Stimulated activated CD8-positive, alpha-beta memory T cell treated with anti-CD3 and anti-CD28 coated beads, Interleukin-7, amount 100 ng/mL, for 1 hour (primary cell): ENCODE results near the gene RNH1.

Source experiments
- DNase-seq, 2 donors: peaks; one replicate each; pipeline ENCODE4 v3.0.0-alpha.2; 2020; ENCODE audit warnings: low read depth in 2 of 2

The RNH1 gene

DNA sequence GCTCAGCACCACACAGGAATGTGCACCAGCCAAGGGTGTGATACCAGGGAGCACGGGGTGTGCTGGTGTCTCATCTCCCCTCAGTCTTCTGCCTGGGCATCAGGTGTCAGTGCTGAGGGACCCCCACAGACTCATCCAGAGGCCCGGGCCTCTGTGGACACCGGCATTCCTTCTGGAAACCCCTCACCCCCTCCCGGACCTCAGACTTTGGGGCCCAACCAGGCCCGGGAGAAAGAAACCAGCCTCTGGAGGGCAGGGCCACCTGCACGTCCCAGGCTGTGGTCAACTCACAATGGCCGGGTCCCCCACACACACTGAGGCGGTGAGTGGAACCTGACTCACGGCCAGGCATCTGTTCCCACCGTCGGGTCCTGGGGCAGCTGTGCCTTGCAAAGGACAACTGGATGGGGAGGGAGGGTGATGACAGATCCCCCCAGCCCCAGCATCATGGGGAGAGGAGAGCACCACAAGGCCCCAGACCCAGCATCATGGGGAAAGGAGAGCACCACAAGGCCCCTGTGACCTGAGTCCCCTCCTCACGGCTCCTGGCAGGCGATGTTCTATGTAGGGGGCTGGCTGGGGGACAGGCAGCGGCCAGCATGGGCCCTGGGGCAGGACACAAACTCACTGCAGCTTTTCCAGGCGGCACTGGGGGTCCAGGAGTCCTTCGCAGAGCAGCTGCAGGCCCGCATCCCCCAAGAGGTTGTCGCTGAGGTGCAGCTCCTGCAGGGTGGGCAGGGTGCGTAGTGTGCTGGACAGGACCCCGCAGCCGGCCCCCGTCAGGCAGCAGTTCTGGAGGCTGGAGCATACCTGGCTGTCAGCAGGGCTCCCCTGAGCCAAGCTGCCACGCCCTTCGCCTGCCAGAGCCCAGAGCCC lies 7.6 kb downstream of the RNH1 start:
- no peak for DNase-seq

DNA sequence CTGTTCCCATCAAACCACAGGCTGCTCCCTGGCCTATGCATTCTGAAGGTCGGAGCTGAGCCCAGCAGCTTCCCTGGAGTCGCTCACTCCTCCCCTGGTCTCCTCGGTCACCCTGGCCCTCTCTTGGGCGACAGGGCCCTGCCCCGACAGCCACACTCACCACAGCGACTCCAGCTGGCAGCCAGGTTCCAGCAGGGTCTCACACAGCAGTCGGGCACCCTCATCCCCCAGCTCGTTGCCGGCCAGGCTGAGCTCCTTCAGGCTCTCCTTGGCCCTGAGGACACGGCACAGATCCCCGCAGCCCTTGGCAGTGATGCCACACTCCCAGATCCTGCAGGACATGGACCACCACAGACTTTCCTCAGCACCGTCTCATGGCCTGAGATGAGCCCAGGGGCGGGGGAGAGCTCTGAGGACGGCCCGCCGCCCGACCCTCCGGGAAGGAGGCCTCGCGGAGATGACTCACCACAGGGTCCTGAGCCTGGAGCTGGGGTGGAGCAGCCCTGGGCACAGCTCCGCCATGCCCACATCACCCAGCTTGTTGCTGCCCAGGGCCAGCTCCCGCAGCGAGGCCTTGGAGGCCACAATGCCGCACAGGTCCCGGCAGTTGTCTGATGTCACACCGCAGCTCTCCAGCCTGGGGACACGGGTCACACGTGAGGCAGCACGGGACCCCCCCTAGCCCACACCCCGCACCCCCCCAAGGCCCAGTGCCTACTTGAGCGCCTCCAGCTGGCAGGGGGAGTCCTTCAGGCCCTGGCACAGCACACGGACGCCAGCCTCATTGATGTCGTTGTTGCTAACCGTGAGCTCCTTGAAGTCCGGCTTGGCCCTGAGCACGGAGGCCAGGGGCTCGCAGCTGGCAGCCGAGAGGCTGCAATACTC lies 8.5 kb downstream of the RNH1 start:
- no peak for DNase-seq

DNA sequence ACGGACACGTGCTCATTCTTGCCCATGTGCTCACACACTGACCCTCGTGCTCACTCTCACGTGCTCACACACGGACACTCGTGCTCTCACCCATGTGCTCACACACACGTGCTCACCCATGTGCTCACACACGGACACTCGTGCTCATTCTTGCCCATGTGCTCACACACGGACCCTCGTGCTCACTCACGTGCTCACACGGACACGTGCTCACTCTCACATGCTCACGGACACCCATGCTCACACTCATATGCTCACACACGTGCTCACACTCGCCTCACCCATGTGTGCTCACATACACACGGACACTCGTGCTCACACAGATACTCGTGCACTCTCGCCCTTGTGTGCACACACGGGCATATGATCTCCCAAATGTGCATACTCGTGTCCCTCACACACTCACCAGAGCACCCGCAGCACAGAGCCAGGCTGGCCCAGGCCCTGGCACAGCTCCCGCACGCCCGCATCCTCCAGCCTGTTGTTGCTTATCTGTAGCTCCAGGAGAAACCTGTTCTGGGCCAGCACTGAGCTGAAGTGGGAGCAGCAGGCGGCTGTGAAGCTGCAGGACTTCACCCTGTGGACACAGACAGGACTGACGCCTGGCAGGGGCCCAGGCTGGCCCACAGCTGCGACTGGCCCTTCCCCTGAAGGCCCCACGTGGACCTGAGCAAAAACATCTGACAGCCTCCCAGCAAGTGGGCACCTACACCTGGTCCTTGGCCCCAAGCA lies 9.3 kb downstream of the RNH1 start:
- DNase-seq: no peak

DNA sequence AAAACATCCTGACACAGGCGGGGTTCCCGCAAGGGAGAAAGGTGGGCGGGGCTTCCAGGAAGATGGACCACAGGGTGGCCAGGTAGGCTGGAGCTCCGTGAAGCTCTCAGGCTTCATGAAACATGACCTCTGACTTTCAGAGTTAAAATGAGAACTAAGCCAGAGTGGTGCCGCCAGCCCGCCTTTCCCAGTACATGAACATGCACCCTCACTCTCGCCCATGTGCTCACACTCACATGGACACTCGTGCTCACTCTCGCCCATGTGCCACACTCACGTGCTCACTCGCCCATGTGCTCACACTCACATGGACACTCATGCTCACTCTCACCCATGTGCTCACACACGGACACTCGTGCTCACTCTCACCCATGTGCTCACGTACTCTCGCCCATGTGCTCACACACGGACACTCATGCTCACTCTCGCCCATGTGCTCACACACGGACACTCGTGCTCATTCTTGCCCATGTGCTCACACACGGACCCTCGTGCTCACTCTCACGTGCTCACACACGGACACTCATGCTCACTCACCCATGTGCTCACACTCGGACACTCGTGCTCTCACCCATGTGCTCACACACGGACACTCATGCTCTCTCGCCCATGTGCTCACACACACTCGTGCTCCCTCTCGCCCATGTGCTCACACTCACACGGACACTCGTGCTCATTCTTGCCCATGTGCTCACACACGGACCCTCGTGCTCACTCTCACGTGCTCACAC lies 10.0 kb downstream of the RNH1 start:
- DNase-seq: no peak

DNA sequence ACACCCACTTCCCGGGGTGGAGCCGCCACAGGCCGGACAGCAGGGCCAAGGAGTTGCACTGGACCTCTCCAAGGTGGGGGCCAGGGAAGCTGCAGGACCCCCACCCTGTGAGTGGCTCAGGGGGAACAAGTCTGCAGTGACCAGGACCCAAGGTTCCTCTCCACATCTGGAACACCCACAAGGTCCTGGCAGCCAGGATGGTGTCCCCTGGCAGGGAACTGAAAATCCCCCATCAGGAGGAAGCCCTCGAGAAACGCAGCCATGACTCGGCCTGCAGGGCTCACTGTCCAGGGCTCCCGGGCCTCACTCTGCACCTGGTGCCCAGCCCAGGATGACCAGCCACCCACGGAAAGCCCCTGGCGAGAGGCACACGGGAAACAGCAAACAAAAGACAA lies 11.5 kb downstream of the RNH1 start:
- no peak for DNase-seq

DNA sequence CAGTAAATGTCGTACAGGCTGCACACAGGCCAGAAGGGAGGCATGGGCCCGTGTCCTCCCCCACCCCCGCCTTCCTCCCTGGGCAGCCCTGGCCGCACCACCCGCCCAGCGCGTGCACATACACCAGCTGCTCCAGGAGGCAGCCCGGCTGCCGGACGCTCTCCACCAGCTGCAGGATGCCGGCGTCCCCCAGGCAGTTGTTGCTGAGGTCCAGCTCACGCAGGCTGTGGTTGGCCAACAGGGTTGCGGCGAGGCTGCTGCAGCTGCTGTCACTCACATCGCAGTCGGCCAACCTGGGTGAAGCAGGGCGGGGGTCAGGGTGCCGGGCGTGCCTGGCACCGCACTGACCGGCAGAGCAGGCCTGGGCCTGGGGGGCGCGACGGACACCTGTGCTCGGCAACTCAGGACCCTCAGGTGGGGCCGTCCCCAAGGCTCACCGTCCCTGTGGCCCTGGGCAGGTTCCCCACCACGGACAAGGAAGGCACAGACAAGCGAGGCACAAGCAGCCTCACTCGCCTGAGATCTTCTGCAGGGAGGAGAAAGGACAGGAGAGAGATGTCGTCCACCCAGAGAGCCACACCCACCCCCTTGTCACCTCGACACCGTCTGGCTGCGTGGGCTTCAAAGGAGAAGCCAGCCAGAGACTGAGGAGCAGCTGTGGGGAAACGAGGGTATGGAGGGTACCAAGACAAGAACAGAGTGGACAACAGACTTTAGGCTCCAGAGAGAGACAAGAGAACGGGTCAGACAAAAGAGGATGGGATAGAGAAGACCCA lies 12.1 kb downstream of the RNH1 start:
- DNase-seq: no peak

DNA sequence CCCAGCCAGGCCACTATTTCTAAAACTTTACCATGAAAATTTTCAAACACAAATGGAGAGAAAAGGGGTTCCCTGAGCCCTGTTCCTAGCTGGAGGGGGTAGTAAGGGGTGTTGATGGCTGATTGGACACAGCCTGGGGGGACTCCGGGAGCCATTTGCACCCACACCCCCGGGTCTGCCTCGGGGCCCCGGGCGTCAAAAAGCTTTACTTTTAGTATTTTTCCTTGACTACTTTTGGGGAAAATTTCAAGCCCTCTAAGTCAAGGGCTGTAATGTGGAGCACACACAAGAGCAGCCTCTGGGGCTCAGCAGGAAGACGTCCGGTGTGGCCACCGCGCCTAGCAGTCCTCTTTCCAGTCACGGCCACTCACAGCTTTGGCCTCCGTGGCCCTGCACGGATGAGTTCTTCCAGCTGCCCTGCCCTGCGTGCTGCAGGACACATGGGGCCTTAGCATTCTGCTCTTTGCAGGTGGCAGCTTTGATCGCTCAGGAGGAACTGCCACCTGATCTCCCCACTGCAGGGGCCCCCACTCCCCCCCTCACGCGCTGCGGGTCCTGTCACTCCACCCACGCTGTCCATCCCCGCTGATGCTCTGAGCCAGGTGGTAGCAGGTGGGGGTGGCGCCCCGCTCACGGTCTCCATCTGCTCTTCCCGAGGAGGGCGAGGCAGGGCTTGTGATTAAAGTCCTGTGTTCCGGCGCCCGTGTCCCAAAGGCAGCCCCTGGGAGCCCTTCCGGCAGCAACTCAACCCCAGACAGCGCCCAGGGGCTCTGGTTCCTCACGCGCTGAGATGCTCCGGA lies 14.4 kb downstream of the RNH1 start:
- DNase-seq: no peak

DNA sequence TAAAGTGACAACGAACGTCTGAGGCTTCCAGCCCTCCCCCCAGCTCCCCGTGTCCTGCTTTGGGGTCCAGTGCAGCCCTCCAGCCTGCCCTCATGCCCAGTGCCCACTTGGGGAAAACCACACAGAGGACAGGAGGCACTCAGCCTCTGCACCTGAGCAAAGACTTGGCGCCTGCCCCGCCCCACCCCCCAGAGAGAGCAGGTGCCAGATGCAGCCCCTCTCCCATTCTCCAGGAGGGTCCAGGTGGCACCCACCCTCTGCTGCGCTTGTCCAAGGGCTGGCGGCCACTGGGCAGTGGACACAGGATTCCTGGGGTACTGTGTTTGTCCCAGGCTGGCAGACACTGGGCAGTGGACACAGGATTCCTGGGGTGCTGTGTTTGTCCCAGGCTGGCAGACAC lies 15.7 kb downstream of the RNH1 start:
- DNase-seq: no peak

DNA sequence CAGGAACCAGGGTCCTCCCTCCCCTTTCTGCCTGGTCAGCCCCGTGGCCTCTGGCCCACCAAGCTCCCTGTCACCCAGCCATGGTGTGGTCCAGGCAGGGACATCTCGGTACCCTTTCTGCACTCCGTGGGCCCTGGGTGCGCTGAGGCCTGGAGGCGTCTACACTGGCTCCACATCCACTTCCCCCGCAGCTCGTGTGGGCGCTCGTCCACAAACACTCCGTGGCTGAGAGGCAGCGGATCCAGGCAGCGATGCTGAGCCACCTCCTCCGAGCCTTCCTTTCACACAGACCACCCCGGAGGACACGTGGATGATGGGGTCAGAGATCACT lies 16.1 kb downstream of the RNH1 start:
- DNase-seq: no peak

DNA sequence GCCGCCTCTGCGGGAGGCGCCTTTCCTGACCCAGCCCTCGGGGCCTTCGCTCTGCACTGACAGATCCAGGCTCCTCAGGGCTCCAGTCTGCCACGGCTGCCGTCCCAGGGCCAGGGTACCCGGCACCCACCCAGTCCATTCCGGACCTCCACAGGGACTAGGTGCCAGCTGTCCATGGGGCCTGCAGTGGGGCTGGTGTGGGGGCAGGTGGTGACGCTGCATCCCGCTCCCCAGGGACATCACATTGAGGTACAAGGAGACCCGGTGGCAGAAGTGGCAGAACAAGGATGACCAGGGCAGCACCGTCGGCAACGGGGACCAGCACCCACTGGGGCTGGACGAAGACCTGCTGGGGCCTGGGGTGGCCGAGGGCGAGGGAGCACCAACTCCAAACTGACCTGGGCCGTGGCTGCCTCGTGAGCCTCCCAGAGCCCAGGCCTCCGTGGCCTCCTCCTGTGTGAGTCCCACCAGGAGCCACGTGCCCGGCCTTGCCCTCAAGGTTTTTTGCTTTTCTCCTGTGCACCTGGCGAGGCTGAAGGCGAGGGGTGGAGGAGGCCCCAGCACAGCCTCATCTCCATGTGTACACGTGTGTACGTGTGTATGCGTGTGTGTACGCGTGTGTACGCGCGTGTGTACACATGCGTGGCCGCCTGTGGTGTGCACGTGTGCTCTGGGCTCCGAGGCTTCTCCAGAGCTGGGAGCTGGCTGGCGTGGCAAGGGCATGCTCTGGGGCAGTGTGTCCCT lies 16.7 kb downstream of the RNH1 start:
- DNase-seq: no peak

DNA sequence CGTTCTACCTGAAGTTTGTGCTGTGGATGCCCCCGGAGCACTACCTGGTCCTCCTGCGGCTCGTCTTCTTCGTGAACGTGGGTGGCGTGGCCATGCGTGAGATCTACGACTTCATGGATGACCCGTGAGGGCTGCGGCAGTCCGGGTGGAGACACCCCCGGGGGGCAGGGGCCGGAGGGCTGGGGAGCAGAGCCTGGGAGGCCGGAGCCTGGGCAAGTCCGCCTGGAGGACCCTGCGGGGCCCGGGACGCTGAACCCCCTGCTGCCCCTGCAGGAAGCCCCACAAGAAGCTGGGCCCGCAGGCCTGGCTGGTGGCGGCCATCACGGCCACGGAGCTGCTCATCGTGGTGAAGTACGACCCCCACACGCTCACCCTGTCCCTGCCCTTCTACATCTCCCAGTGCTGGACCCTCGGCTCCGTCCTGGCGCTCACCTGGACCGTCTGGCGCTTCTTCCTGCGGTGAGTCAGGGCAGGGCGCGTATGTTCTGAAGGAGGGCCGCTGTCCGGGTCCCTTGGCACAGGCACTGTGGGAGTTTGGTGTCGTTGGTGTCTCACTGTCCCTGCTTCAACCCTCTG lies 17.3 kb downstream of the RNH1 start:
- DNase-seq: no peak

DNA sequence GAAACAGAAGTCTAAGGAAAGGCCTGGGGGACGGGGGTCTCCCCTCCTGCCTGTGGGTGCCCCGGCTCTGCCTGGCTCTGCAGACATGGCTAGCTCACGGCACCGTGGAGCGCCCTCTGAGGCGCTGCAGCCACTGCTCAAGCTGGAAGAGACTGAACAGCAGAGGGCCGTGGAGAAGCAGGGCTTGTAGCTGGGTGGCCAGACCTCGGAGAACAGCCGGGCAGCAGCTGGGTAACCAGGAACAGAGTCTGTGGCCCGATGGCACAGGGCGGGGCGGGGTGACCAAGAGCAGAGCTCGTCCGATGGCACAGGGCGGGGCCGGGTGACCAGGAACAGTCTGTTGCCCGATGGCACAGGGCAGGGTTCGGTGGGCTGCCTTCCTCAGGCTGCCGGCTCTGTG lies 18.1 kb downstream of the RNH1 start:
- no peak for DNase-seq

DNA sequence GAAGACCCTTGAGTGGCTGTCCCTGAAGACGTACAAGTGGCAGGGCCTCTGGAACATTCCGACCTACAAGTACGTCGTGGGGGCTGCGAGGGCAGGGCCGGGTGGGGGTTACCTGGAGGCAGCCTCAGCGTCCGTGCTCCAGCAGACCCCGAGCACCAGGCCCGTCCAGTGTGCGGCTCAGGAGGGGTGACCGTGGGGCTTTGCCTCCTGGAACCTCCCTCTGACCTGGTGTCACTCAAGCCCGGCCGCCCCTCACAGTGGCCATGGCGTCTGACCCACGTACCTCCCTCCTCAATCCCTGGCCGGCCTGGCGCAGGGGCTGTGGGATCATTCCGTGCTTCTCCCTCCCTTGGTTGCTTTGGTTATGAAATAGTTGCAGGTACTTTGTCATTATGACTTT lies 18.5 kb downstream of the RNH1 start:
- DNase-seq: no peak

DNA sequence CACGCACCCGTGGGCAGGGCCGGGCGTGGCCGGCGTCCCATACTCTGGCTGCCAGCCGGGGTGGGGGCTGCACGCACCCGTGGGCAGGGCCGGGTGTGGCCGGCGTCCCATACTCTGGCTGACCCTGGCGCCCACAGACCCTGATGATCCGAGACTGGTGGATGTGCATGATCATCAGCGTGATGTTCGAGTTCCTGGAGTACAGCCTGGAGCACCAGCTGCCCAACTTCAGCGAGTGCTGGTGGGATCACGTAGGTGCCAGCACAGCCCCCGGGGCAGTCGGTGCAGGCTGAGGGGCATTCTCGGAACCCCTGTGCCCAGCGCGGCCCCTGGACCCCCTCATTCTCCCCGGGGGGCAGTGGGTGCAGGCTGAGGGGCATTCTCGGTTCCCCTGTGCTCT lies 19.0 kb downstream of the RNH1 start:
- DNase-seq: no peak

DNA sequence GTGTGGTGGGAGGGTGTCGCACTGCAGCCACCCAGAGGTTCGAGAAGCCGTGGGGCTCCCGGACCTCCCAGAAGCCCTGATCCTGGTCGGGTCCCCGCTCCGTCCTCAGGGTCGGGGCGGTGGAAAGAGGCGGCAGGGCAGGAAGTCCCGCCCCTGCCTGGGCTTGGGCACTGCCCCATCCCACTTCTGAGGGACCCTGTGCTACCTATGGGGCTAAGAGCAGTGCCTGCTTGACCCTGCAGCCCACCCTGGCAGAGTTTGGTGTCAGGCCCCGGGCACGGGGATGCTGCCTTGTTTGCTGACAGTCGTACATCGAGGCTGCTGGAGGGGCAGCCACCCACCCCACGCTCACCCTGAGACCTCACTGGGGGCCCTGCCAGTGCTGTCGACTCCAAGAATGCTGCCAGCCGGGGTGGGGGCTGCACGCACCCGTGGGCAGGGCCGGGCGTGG lies 19.4 kb downstream of the RNH1 start:
- no peak for DNase-seq

DNA sequence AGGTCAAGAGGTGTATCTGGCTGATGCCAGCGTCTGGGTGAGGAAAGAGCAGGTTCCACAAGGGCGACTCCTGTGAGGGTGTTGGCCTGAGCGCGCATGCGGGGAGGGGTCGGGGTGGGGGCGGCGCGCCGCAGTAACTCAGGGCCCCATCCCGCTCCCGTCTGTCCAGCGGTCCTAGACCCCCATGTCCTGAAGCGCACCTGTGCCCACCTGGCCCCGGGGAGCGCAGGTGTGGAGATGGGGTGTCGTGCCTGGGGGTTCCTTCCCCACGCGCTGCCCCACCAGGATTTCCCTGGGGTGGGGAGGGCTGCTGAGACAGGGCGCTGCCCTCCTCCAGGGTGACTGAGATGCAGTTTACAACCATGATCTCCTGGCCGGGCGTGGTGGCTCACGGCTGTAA lies 20.9 kb downstream of the RNH1 start:
- no peak for DNase-seq

DNA sequence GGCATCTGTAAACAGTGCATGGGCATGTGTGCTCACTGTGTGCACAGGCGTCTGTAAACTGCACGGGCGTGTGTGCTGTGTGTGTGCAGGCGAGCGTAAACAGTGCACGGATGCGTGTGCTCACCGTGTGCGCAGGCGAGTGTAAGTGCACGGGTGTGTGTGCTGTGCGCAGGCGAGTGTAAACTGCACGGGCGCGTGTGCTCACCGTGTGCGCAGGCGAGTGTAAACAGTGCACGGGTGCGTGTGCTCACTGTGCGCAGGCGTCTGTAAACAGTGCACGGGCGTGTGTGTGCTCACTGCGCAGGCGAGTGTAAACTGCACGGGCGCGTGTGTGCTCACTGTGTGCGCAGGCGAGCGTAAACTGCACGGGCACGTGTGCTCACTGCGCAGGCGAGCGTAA lies 22.4 kb downstream of the RNH1 start:
- DNase-seq: no peak

DNA sequence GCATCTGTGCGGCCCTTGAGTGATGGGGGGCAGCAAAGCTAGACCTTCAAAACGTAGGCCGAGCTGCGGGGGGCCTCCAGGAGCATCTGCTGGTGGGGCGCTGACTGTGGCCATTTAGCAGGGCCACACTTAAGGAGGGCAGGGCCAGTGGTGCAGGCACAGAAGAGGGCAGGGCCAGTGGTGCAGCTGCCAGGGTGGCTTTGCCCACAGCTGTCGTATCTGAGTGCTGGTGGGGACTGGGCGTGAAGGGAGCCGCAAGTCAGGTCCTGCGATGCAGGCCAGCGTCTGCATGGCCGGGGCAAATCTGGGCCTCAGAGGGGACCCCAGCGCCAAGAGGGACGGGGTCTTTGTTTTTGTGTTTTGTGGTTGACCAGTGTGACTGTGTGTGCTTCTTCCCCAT lies 27.7 kb downstream of the RNH1 start:
- no peak for DNase-seq
